NCI-H526 (cell line): ENCODE results near the gene ASB1.
"Not testable (repeated sequence)": the region's sequence is repeated elsewhere in the genome, so short reads cannot be mapped to it uniquely, and the experiment has no call there.

ENCODE experiments used
- DNase-seq, 2 experiments: peaks; one replicate each; lab custom pipeline; 2025; lab: John Stamatoyannopoulos, UW

Gene ASB1

GRCh38 chr2:238404406-238405216 lies 22.1 kb upstream of the ASB1 start:
- no peak for DNase-seq

- DNase-seq, result not testable (repeated sequence)
These were observed 21.5 kb upstream of the ASB1 start for GRCh38 chr2:238405217-238405555.

DNA sequence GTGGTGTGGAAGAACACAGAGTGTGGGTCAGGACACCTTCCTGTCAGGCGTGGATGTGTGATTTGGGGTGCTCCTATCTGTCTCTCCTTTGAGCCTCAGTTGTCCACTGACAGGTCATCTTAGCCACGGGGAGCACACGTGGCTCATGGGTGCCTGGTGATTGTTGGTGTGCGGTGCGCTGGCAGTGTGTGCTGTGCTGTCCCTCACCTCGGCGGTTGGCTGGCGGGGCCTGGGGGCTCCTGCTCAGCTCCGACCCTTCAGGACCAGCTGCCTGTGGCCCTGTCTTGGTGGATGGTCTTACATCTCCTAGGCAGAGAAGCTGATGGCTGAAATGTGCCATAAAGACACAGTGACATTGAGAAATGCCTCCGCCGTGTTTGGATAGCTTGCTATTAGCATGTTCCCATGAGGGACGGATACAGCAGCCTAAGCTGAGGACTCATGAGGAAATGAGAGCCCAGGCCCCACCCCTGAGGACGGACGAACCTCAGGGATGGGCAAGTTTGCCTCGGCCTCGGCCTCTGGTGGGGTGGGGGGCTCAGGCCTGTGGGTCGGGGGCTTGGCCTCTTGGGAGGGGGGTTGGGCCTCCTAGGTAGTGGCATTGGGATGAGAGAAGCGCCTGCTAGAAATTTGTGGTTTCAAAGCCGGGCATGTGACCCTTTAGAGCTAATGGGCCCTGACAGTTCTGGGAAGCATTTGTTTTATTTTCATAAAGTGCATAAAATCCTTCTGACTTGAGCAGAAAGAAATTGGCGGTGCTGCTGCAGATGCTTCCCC lies 20.3 kb upstream of the ASB1 start:
- DNase-seq, result peak; percentile 16 to 85

DNA sequence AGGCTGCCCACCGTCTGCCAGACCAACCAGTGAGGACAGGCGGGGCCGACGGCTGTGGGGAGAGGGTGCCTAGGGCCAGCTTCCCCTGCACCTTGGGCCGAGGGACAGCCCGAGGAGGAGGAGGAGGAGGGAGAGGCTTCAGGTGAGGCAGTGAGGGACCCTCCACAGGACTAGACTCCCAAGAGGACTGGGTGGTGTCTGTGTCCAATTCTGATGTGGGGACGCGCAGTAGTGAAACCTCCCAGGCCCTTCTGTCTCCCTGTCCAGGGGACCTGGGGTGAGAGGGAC lies 19.8 kb upstream of the ASB1 start:
- DNase-seq, result no peak

GRCh38 chr2:238407566-238407965 lies 19.2 kb upstream of the ASB1 start:
- peak in 1 of 2 experiments; percentile 41 for DNase-seq

DNA sequence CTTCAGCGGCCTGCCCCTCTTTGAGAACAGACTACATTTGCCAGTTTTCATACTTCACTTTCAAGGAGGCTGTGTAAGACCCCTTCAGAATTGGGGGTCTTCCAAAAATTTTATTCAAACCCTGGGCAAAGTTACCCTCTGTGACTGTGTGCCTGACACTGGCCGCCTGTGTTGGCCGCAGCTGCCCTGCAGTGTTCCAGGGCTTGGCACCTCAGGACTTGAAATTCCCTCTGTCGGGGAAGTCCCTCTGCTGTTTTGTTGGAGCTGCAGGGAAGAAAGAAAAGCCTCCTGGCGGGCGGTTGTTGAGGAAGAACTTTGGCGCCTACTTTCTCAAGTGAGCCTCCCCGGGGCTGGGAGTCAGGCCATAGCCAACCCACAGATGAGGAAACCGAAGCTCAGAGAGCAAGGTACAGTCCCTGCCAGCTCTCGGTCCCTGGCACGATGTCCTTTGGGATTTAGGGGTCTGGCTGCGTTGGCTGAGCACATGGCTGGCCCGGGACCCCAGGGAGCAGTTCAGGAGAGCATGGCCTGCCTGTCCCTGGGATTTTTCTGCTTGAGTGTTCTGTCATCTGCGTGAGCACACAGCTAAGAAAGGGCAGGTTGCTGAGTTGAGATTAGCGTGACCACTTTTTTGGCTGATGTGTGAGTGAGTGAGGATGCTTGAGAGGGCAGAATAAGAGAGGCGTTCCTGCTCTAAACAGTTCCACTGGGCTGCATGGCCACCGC lies 17.9 kb upstream of the ASB1 start:
- no peak for DNase-seq

- no peak for DNase-seq
These were observed 17.2 kb upstream of the ASB1 start for GRCh38 chr2:238409341-238410199.

DNA sequence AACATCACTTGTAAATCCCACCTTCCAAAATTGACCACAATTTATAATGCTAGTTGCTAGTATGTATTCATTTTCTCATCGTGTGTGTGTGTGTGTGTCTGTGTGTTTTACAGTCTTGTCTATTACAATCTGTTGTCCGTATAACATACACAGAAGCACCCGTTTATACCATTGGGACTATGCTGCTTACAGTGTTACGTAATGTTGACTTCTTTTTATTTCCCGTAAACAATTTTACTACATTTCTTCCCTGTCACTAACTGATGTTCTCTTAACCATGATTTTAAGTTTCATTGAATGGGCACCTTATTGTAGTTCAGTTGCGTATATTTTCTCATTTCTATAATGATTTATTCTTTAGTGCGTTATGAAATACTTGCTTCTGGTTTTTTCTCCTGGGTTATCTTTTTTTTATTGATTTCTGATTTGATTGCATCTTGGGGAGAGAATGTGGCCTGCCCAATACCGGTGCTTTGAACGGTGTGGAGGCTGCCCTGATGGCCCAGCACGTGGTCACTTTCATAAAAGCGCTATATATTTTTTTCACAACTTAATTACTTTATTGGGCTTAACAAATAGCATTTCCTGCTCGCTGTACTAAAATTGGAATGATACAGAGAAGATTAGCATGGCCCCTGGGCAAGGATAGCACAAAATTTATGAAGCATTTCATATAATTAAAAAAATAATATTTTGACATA lies 14.5 kb upstream of the ASB1 start:
- no peak for DNase-seq

DNA sequence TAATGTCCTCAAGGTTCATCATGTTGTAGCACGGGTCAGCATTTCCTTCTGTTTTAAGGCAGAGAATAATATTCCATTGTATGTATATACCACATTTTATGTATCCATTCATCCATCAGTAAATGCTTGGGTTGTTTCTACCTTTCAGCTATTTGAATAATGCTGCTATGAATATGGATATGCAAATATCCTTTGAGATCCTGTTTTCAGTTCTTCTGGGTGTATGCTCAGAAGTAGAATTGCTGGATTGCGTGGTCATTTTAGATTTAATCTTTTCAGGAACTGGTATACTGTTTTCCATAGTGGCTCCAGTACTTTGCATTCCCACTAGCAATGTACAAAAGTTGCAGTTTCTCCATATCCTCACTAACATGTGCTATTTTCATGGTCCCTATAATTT lies 13.4 kb upstream of the ASB1 start:
- DNase-seq, result peak; percentile 97 to 99

GRCh38 chr2:238415036-238415764 lies 11.5 kb upstream of the ASB1 start:
- DNase-seq, result no peak

DNA sequence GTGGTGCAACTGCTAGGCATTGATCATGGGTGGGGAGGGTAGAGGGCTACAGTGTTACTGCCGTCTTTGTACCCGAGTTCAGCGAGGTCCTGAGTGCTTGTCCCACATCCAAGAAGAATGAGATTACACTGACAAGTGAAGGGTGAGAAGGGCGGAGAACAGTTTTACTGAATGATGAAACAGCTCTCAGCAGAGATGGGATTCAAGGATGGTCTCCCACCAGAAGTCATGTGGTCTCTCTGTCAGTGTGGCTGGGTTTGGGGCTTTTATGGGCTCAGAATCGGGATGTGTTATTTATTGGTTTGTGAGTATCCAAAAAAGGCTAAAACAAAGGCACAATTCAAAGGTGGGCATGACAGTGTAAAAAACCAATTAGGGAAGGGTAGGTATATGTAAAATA lies 10.8 kb upstream of the ASB1 start:
- no peak for DNase-seq

- DNase-seq, result no peak
These were observed 8.3 kb upstream of the ASB1 start for GRCh38 chr2:238418196-238418998.

DNA sequence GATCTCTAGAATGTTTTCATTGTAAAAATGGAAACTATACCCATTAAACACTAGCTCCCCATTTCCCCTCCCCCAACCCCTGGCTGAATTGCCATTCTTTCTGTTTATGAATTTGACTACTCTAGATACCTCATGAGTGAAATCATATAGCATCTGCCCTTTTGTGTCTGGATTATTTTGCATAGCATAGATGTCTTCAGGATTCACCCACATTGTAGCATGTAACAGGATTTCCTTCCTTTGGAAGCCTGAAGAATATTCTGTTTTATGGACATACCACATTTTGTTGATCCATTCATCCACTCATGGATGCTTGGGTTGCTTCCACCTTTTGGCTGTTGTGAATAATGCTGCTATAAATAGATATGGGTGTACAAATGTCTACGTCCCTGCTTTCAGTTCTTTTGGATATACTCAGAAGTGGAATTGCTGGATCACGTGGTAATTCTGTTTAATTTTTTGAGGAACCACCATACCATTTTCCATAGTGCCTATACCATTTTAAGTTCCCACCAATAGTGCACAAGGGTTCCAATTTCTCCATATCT lies 7.7 kb upstream of the ASB1 start:
- peak; percentile 55 to 57 for DNase-seq

- no peak for DNase-seq
These were observed 6.3 kb upstream of the ASB1 start for GRCh38 chr2:238420442-238420841.

GRCh38 chr2:238420878-238421694 lies 5.6 kb upstream of the ASB1 start:
- no peak for DNase-seq

DNA sequence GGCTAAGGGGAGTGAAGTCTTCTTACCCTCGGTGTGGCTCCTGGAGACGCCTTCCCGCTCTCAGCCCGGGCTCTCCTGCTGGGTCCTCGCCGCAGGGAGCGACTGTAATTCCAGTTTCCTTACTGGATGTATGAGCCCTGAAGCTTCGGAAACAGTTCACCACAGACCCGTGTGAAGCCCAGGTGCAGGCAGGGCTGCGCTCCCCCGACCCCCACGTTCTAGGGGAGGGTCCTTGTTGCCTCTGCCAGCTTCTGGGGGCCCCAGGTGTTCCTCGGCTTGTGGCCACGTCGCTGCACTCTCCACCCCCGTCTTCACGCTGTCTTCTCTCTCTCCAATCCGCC lies 5.1 kb upstream of the ASB1 start:
- DNase-seq, result no peak

DNA sequence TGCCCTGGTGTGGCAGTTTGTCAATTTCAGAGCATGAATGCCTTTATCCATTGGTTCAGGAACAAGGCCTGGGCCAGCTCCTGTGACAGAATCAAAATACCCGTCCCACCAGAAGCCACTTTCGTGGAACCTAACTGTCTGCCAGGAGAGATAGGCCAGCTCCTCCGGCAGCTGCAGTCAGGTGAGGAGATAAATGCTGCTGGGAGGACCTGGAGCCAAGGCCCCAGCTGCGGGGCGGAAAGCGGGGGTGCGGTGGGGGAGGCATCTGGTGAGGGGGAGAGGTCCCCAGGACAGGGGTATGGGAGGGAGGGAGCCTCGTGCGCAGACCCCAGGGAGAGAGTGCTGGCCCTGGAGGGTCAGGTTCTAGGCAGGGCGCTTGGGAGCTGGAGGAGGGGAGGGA lies 4.4 kb upstream of the ASB1 start:
- DNase-seq, result no peak

DNA sequence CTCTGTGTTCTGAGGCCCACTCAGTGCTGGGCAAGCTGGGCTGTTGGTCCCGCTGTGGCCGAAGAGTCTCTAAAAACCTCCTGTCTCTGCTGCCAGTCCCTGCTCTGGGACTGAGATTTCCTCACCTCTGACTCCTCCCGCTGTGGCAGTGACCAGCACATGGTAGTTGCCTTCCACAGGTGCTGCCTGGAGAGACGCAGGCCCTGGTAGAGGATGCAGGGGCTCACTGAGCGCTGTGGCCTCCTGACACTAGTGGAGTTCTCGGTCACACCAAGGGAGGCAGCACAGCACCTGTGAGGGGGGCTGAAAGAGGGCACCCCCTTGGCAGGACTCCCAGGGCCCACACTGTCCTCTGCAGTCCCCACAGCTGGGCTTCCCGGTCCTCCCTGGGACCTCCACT lies 3.8 kb upstream of the ASB1 start:
- DNase-seq, result no peak
